Endothelial cell of umbilical vein (primary cell): ENCODE data around the gene DUSP14. TPM values are rescaled to one million over a fixed set of nuclear protein-coding genes. Genes with fewer than 3 reads are reported as not detected.

Source experiments
- BruUV-seq: library from RNA; stranded (reverse); fragments of 400-500 nt; replicated peaks from 2 replicates; lab custom pipeline; 2021; lab: Mats Ljungman, UMichigan
- CTCF ChIA-PET: fragments of 300-600, 350-600 bp; sonication (Branson Sonifier 250); formaldehyde crosslinking; loops from one replicate; lab custom pipeline; 2021; ENCODE audit warnings: antibody characterized with exemption, inconsistent platforms; lab: Charles Lee
- POLR2A ChIA-PET: fragments of 300-600, 350-600 bp; sonication (Branson Sonifier 250); formaldehyde crosslinking; loops from one replicate; lab custom pipeline; 2021; ENCODE audit warnings: antibody characterized with exemption, inconsistent platforms; lab: Charles Lee
- DNase-seq: peaks from one replicate; pipeline ENCODE4 v3.0.0-alpha.2; 2011; ENCODE audit warnings: low read depth, low spot score
- FAIRE-seq: peaks from 2 replicates; lab custom pipeline; 2011; peaks lifted over from hg19 to GRCh38; lab: Jason Lieb, UNC
- H2AFZ ChIP-seq: 2 replicates; pipeline ENCODE4 v1.6.0; 2012; ENCODE audit warnings: low read depth, low read length, control low read depth, inconsistent platforms
- H3K27ac ChIP-seq: 2 replicates; pipeline ENCODE4 v1.5.1; 2011; ENCODE audit warnings: low read depth, mild to moderate bottlenecking, control low read depth, low read length, moderate library complexity; ENCODE audit not compliant: insufficient read depth
- H3K27me3 ChIP-seq, 2 experiments: 2 replicates each; pipeline versions ENCODE4 v1.6.0 to v1.6.1; 2011; ENCODE audit warnings: low read length in 2 of 2, mixed read lengths in 1 of 2; ENCODE audit not compliant: control insufficient read depth in 2 of 2, insufficient read depth in 2 of 2
- H3K36me3 ChIP-seq, 2 experiments: 2 replicates in 1 of 2; 3 replicates in 1 of 2; pipeline ENCODE4 v1.5.1; 2011; ENCODE audit warnings: low read length in 2 of 2, mild to moderate bottlenecking in 1 of 2, moderate library complexity in 1 of 2; ENCODE audit not compliant: control insufficient read depth in 2 of 2, insufficient read depth in 2 of 2; ENCODE audit errors: extremely low read depth in 1 of 2
- H3K4me1 ChIP-seq: 3 replicates; pipeline ENCODE4 v1.5.1; 2011; ENCODE audit warnings: mild to moderate bottlenecking, low read length; ENCODE audit not compliant: control insufficient read depth, insufficient read depth; ENCODE audit errors: extremely low read depth
- H3K4me2 ChIP-seq: 2 replicates; pipeline ENCODE4 v1.6.1; 2011; ENCODE audit warnings: low read length, control low read depth, mixed read lengths; ENCODE audit not compliant: insufficient read depth
- H3K4me3 ChIP-seq, 3 experiments: fragments of 200-600 bp in 1 of 3; sonication (generic), shearing (Covaris generic) in 1 of 3; replicated peaks in 1 of 3; 2 replicates each; pipeline ENCODE4 v1.5.1; 2011 to 2016; ENCODE audit warnings: control low read depth in 3 of 3, low read length in 3 of 3, mild to moderate bottlenecking in 2 of 3, inconsistent platforms in 1 of 3, low read depth in 1 of 3, moderate library complexity in 1 of 3; ENCODE audit not compliant: insufficient read depth in 1 of 3
- H3K79me2 ChIP-seq: 2 replicates; pipeline ENCODE4 v1.6.0; 2012; ENCODE audit warnings: low read length, inconsistent platforms; ENCODE audit not compliant: control insufficient read depth, insufficient read depth
- H3K9ac ChIP-seq: replicated peaks from 2 replicates; pipeline ENCODE3; 2011; ENCODE audit warnings: low read length, control low read depth; ENCODE audit not compliant: insufficient read depth; ENCODE audit errors: extremely low read depth
- H3K9me1 ChIP-seq: replicated peaks from 3 replicates; pipeline ENCODE4 v1.6.0; 2011; ENCODE audit warnings: mild to moderate bottlenecking, low read length; ENCODE audit not compliant: control insufficient read depth, insufficient read depth; ENCODE audit errors: extremely low read depth
- H3K9me3 ChIP-seq: replicated peaks from 2 replicates; pipeline ENCODE4 v1.5.1; 2012; ENCODE audit warnings: low read length, inconsistent platforms; ENCODE audit not compliant: control insufficient read depth, insufficient read depth
- H4K20me1 ChIP-seq: replicated peaks from 2 replicates; pipeline ENCODE3; 2011; ENCODE audit warnings: mild to moderate bottlenecking, low read length; ENCODE audit not compliant: control insufficient read depth, insufficient read depth; ENCODE audit errors: extremely low read depth
- EZH2 ChIP-seq: IDR thresholded peaks from 2 replicates; pipeline ENCODE4 v1.6.1; 2012; ENCODE audit warnings: borderline replicate concordance, low read depth, mild to moderate bottlenecking, moderate library complexity, low read length, inconsistent platforms; ENCODE audit not compliant: severe bottlenecking
- FOS ChIP-seq: IDR thresholded peaks from 2 replicates; pipeline ENCODE4 v1.6.1; 2011; ENCODE audit warnings: mild to moderate bottlenecking, low read length, moderate library complexity, borderline replicate concordance; ENCODE audit not compliant: insufficient read depth
- GATA2 ChIP-seq: IDR thresholded peaks from 2 replicates; pipeline ENCODE4 v1.7.0; 2011; ENCODE audit warnings: low read depth, mild to moderate bottlenecking, moderate library complexity, mixed read lengths, low read length; ENCODE audit not compliant: insufficient read length, insufficient read depth
- JUN ChIP-seq: IDR thresholded peaks from 2 replicates; pipeline ENCODE4 v1.6.1; 2011; ENCODE audit warnings: borderline replicate concordance, low read depth; ENCODE audit not compliant: insufficient read length, insufficient read depth
- POLR2A ChIP-seq: IDR thresholded peaks from 2 replicates; pipeline ENCODE4 v1.6.1; 2012; ENCODE audit warnings: low read depth, mild to moderate bottlenecking, control low read depth, low read length
- POLR2AphosphoS5 ChIP-seq: IDR thresholded peaks from 2 replicates; pipeline ENCODE4 v1.6.1; 2012; ENCODE audit warnings: low read depth, mild to moderate bottlenecking, control low read depth, low read length, moderate library complexity; ENCODE audit not compliant: insufficient read depth
- dilution Hi-C: fragments of 300-500 bp; cut with MboI; formaldehyde crosslinking; loops from one replicate; pipeline ENCODE4 v1.15.0; 2019; ENCODE audit warnings: low sequenced_read_pairs; ENCODE audit not compliant: extremely low pct_ligation_motif_present
- intact Hi-C: fragments of 100-400 bp; cut with micrococcal nuclease; formaldehyde crosslinking; loops from one replicate; pipeline ENCODE4 v1.10.0; 2022
- polyA plus RNA-seq, 4 experiments: library from polyadenylated mRNA; depleted of rRNA in 3 of 4; stranded (reverse) in 3 of 4; unstranded in 1 of 4; fragments of >200 nt; gene quantifications; 2 replicates each; pipeline versions ENCODE4 v1.2.1 to v1.2.3, GENCODE V29; 2011 to 2012; ENCODE audit warnings: missing spikeins in 1 of 4
- total RNA-seq: library from RNA; stranded (reverse); gene quantifications from 2 replicates; pipeline ENCODE4 v1.2.3, GENCODE V29; 2021

The DUSP14 gene
- total and polyA plus RNA-seq, 2 donors (not counting 3 experiments of a cell fraction or from before 2014, with no cell fraction given): 36.4 to 62.5 TPM

GRCh38 chr17:37475731-37476420 lies 13.8 kb upstream of the DUSP14 start:
- no peaks in the 10 kb centered on the region for H3K9me1 ChIP-seq
- no peak overlapping the region for H2AFZ ChIP-seq
- no peak overlapping the region for H3K4me3 ChIP-seq
- DNase-seq: peak; percentile 6
- peak overlapping the region; percentile 77 for H3K4me2 ChIP-seq
- H3K9me3 ChIP-seq: no peaks in the 10 kb centered on the region
- dilution Hi-C loops (no loop called here), intact Hi-C loops (loop anchor here (1.0 kb wide), 1 partner anchor 8 kb away; no protein-coding TSS in a partner anchor)
- BruUV-seq: no TSS peak
- H3K36me3 ChIP-seq: peaks cover 3 to 9% of the 10 kb centered on the region in 2 experiments
- H3K27me3 ChIP-seq: no peaks in the 10 kb centered on the region
- H3K27ac ChIP-seq: peak overlapping the region; percentile 96
- POLR2A ChIA-PET: interaction anchor here (0.6 to 1.6 kb wide), 2 partner anchors 12 to 35 kb away, joined by 3 to 8 read pairs; no protein-coding TSS in a partner anchor
- peak overlapping the region; percentile 58 for H3K9ac ChIP-seq
- no peaks in the 10 kb centered on the region for H3K79me2 ChIP-seq
- no peaks in the 10 kb centered on the region for H4K20me1 ChIP-seq
- no peak for FAIRE-seq
- no peak for TF ChIP-seq FOS
- no peak for TF ChIP-seq POLR2AphosphoS5
- no peak for TF ChIP-seq POLR2A
- peaks cover 22% of the 10 kb centered on the region for H3K4me1 ChIP-seq
- CTCF ChIA-PET: interaction anchor here (0.9 to 1.5 kb wide), 4 partner anchors 10 to 14 kb away, joined by 3 to 5 read pairs (median 3); no protein-coding TSS in a partner anchor

- peak overlapping the region; percentile 77 for H3K4me2 ChIP-seq
- peak overlapping the region; percentile 96 for H3K27ac ChIP-seq
- H3K36me3 ChIP-seq: peaks cover 3 to 9% of the 10 kb centered on the region in 2 experiments
- BruUV-seq: TSS peak; percentile 78
- H3K79me2 ChIP-seq: no peaks in the 10 kb centered on the region
- TF ChIP-seq POLR2AphosphoS5: peak; percentile 14
- TF ChIP-seq FOS: peak; percentile 43
- TF ChIP-seq POLR2A: no peak
- no peak for TF ChIP-seq EZH2
- TF ChIP-seq GATA2: peak; percentile 33
- peak; percentile 86 for TF ChIP-seq JUN
- FAIRE-seq (no peak), DNase-seq (peak; percentile 86)
- intact Hi-C loops: loop anchor here (1.0 kb wide), 3 partner anchors 8 to 12 kb away; no protein-coding TSS in a partner anchor
- H2AFZ ChIP-seq: peak overlapping the region; percentile 56
- POLR2A ChIA-PET: interaction anchor here (0.6 to 1.6 kb wide), 4 partner anchors 12 to 69 kb away, joined by 3 to 8 read pairs (median 4); partner anchors contain the start of genes ACACA and TADA2A
- CTCF ChIA-PET: interaction anchor here (0.7 to 1.5 kb wide), 10 partner anchors 10 to 103 kb away, joined by 3 to 11 read pairs (median 4); partner anchors contain the start of gene DUSP14
- dilution Hi-C loops: no loop called here
- no peaks in the 10 kb centered on the region for H4K20me1 ChIP-seq
- no peaks in the 10 kb centered on the region for H3K9me1 ChIP-seq
- no peaks in the 10 kb centered on the region for H3K9me3 ChIP-seq
- H3K27me3 ChIP-seq: no peaks in the 10 kb centered on the region
- H3K4me1 ChIP-seq: peaks cover 22% of the 10 kb centered on the region
- H3K9ac ChIP-seq: peak overlapping the region; percentile 58
- H3K4me3 ChIP-seq: peak overlapping the region in 1 of 3 experiments; percentile 26
Measured at GRCh38 chr17:37476431-37477120, 13.1 kb upstream of the DUSP14 start.
